OCI-LY1 (cell line): Measurements from ENCODE around the gene NECAB2.

Experiments
- H2AFZ ChIP-seq: fragments of 200-600 bp; sonication (generic), shearing (Covaris generic); 2 replicates; pipeline ENCODE4 v1.6.0; 2014; ENCODE audit warnings: antibody characterized with exemption, mild to moderate bottlenecking, low read length
- H3F3A ChIP-seq: fragments of 200-600 bp; sonication (generic), shearing (Covaris generic); 2 replicates; pipeline ENCODE4 v1.6.0; 2014; ENCODE audit warnings: mild to moderate bottlenecking, antibody characterized with exemption, low read length, moderate library complexity; ENCODE audit not compliant: insufficient read depth
- H3K27ac ChIP-seq: fragments of 200-600 bp; sonication (generic); 2 replicates; pipeline ENCODE4 v1.5.1; 2014; ENCODE audit warnings: low read length, mixed run types, mild to moderate bottlenecking, low read depth; ENCODE audit not compliant: poor library complexity, severe bottlenecking
- H3K27me3 ChIP-seq: fragments of 200-600 bp; sonication (generic); 2 replicates; pipeline ENCODE4 v1.6.0; 2014; ENCODE audit warnings: antibody characterized with exemption, mild to moderate bottlenecking, low read length, moderate library complexity; ENCODE audit not compliant: insufficient read depth
- H3K36me3 ChIP-seq: fragments of 200-600 bp; sonication (generic); 2 replicates; pipeline ENCODE4 v1.6.1; 2014; ENCODE audit warnings: mild to moderate bottlenecking, antibody characterized with exemption, low read length, moderate library complexity, mixed read lengths; ENCODE audit not compliant: insufficient read depth
- H3K4me1 ChIP-seq: fragments of 200-600 bp; sonication (generic); 2 replicates; pipeline ENCODE4 v1.5.1; 2014; ENCODE audit warnings: mild to moderate bottlenecking, low read length, moderate library complexity; ENCODE audit not compliant: insufficient read depth, severe bottlenecking
- H3K4me2 ChIP-seq: fragments of 200-600 bp; sonication (generic), shearing (Covaris generic); 2 replicates; pipeline ENCODE4 v1.6.1; 2014; ENCODE audit warnings: low read length
- H3K4me3 ChIP-seq: fragments of 200-600 bp; sonication (generic); 2 replicates; pipeline ENCODE4 v1.5.1; 2014; ENCODE audit warnings: low read length, low read depth, mild to moderate bottlenecking, mixed read lengths; ENCODE audit not compliant: poor library complexity, severe bottlenecking
- H3K79me2 ChIP-seq: fragments of 200-600 bp; shearing (Covaris generic); 2 replicates; pipeline ENCODE4 v1.6.1; 2016; ENCODE audit warnings: mixed run types, low read length, mixed read lengths; ENCODE audit not compliant: insufficient read depth
- H3K9ac ChIP-seq: fragments of 200-600 bp; sonication (generic), shearing (Covaris generic); 2 replicates; pipeline ENCODE4 v1.6.1; 2014; ENCODE audit warnings: mild to moderate bottlenecking, low read length, mixed read lengths
- H3K9me2 ChIP-seq: fragments of 200-600 bp; sonication (generic), shearing (Covaris generic); 2 replicates; pipeline ENCODE4 v1.6.1; 2014; ENCODE audit warnings: low read depth, mild to moderate bottlenecking, low read length, mixed read lengths
- H3K9me3 ChIP-seq: fragments of 200-600 bp; shearing (Covaris generic); 2 replicates; pipeline ENCODE4 v1.6.1; 2014; ENCODE audit warnings: low read length, mixed read lengths
- H4K20me1 ChIP-seq: fragments of 200-600 bp; sonication (generic), shearing (Covaris generic); 2 replicates; pipeline ENCODE4 v1.6.0; 2016; ENCODE audit warnings: mild to moderate bottlenecking, low read length; ENCODE audit not compliant: insufficient read depth
- EZH2 ChIP-seq: fragments of 200-600 bp; sonication (generic), shearing (Covaris generic); IDR thresholded peaks from 2 replicates; pipeline ENCODE4 v1.8.0; 2017; ENCODE audit warnings: borderline replicate concordance, mixed run types, mild to moderate bottlenecking, antibody characterized with exemption, low read length, moderate library complexity, mixed read lengths
- TF ChIP-seq, protein P1 (sequence below): fragments of 200-600 bp; sonication (generic), shearing (Covaris generic); IDR thresholded peaks from 2 replicates; pipeline ENCODE4 v1.5.1; 2017; ENCODE audit warnings: mild to moderate bottlenecking, antibody characterized with exemption, low read length, moderate library complexity, mixed read lengths

NECAB2 gene

DNA sequence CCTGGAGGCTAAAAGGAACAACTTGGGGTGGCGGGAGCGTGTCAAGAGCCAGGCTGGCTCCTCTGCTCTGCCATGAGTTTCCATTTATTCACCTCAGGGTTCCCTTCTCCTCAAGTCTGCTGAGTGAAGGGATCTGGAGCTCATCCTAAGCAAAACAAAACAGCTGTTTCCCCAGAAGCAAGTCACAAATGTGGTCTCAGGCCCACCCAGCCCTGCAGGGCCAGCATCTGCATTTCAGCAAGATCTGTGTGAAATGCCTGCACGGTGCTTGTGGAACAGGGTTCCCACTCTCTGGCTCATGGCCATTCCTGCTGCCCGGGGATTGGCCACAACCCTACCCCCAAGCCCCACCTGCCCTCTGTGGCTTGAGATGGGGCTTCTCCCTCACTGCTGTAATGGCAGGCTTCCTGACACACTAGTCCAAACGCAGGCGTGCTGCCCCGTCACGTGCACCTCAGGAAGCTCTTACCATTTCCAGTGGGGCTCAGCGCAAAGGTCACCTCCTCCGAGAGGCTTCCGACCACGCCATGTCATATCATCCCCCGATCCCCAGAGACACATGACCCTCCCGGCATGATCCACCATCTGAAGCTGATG lies 72.3 kb downstream of the NECAB2 start:
- peaks cover 12% of the 10 kb centered on the region; the same call in 1 of the 2 replicates for H3K27me3 ChIP-seq
- H2AFZ ChIP-seq, result no peak overlapping the region
- H3K9me2 ChIP-seq, result no peaks in the 10 kb centered on the region
- TF ChIP-seq EZH2, result no peak
- TF ChIP-seq, protein P1, sequence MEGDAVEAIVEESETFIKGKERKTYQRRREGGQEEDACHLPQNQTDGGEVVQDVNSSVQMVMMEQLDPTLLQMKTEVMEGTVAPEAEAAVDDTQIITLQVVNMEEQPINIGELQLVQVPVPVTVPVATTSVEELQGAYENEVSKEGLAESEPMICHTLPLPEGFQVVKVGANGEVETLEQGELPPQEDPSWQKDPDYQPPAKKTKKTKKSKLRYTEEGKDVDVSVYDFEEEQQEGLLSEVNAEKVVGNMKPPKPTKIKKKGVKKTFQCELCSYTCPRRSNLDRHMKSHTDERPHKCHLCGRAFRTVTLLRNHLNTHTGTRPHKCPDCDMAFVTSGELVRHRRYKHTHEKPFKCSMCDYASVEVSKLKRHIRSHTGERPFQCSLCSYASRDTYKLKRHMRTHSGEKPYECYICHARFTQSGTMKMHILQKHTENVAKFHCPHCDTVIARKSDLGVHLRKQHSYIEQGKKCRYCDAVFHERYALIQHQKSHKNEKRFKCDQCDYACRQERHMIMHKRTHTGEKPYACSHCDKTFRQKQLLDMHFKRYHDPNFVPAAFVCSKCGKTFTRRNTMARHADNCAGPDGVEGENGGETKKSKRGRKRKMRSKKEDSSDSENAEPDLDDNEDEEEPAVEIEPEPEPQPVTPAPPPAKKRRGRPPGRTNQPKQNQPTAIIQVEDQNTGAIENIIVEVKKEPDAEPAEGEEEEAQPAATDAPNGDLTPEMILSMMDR, result no peak
- H4K20me1 ChIP-seq, result no peaks in the 10 kb centered on the region
- no peaks in the 10 kb centered on the region for H3F3A ChIP-seq
- no peak overlapping the region for H3K4me2 ChIP-seq
- no peak overlapping the region for H3K4me3 ChIP-seq
- no peaks in the 10 kb centered on the region; the same call in 1 of the 2 replicates for H3K36me3 ChIP-seq
- H3K9ac ChIP-seq, result no peak overlapping the region
- H3K9me3 ChIP-seq, result no peaks in the 10 kb centered on the region
- H3K27ac ChIP-seq, result no peak overlapping the region
- H3K4me1 ChIP-seq, result no peaks in the 10 kb centered on the region
- no peaks in the 10 kb centered on the region for H3K79me2 ChIP-seq

DNA sequence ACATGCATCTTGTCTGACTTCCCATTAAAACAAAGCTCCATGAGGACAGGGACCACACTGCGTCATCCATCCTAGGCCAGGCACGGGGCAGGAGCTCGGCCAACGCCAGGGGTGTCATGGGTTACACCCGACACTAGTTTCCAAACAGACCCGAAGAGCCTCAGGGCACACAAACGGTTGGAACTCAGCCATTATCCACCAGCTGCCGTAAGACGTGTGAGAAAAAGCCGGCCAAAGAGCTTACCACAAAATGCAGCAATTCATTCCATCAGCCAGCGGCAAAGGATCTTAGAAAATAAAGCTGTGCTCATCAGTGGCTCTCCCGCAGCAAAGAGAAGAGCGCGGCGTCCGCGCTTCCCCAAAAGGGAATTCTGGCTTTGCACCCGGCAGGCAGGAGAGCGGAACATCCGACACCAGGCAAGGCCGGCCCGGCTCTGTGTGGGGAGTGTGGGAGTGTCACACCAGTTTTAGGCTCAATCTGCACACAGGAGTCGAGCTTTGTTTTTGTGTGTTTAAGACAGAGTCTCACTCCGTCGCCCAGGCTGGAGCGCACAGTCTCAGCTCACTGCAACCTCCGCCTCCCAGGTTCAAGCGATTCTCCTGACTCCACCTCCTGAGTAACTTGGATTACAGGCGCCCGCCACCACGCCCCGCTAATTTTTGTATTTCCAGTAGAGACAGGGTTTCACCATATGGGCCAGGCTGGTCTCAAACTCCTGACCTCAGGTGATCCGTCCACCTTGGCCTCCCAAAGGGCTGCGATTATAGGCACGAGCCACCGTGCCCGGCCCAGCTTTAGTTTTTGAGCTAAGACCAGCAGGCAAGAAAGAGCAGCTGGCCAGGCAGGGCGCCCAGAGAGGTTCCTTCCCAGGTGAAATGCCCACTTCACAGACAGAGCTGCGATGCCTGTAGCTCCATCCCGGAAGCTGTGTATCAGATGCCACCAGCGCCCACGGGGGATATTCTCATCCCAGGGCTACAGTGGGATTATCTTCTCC lies 73.1 kb downstream of the NECAB2 start:
- no peaks in the 10 kb centered on the region for H3K9me2 ChIP-seq
- H3K4me2 ChIP-seq, result no peak overlapping the region
- H3F3A ChIP-seq, result no peaks in the 10 kb centered on the region
- no peak overlapping the region for H2AFZ ChIP-seq
- no peaks in the 10 kb centered on the region for H3K36me3 ChIP-seq
- no peaks in the 10 kb centered on the region for H4K20me1 ChIP-seq
- H3K9ac ChIP-seq, result no peak overlapping the region
- no peak overlapping the region for H3K27ac ChIP-seq
- H3K4me1 ChIP-seq, result no peaks in the 10 kb centered on the region
- no peaks in the 10 kb centered on the region for H3K79me2 ChIP-seq
- TF ChIP-seq, protein P1, result no peak
- TF ChIP-seq EZH2, result no peak
- no peaks in the 10 kb centered on the region for H3K9me3 ChIP-seq
- no peak overlapping the region for H3K4me3 ChIP-seq
- peaks cover 8% of the 10 kb centered on the region; the same call in 1 of the 2 replicates for H3K27me3 ChIP-seq

DNA sequence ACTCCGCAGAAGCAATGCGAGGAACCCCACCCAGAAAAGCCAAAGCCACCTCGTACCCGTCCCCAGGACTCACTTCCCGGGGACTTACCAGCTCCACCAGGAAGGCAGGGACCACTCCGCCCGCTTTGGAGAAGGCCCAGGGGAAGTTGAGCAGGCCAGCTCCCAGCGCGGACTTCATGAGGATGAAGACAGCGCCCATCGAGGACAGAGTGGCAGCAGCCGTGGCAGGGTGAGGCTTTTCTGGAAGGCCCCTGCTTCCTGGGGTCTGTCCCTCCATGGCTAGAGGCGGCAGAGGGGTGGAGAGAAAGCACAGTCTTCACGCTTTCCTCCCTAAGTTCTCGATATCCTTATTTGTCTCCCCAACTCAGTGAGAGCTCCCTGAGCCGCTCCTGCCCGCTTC lies 73.8 kb downstream of the NECAB2 start:
- Histone ChIP-seq H4K20me1 (no peaks in the 10 kb centered on the region), H3K79me2 (no peaks in the 10 kb centered on the region), H3F3A (no peaks in the 10 kb centered on the region), H3K9me3 (no peaks in the 10 kb centered on the region), H3K4me2 (no peak overlapping the region), H3K27me3 (0 out of 2 replicates have a peak, but pooled peaks cover 8% of the 10 kb centered on the region), H3K27ac (no peak overlapping the region), H3K4me1 (no peaks in the 10 kb centered on the region), H3K9ac (no peak overlapping the region), H3K9me2 (no peaks in the 10 kb centered on the region), H3K4me3 (no peak overlapping the region), H3K36me3 (no peaks in the 10 kb centered on the region), H2AFZ (no peak overlapping the region)
- TF ChIP-seq, protein P1, result no peak
